ENCODE results near the gene PTPRJ.

Gene PTPRJ

GRCh38 chr11:48001438-48002021, 21.2 kb downstream of the PTPRJ start:
- no peak overlapping the region for H4K91ac ChIP-seq (ENCODE audit: low read length)
- WGBS, result 100% methylated on average over 1 of the region's 2 CpGs
- no peak overlapping the region for H3K23ac ChIP-seq (ENCODE audit: low read length in 2 of 2)
- H2BK12ac ChIP-seq (ENCODE audit: low read length in 2 of 2), result peak overlapping the region in 1 of 2 experiments; percentile 30
- DNase-seq, result peak; percentile 81
- no peak overlapping the region for H3K4ac ChIP-seq (ENCODE audit: low read depth in 1 of 2, low read length in 2 of 2)
- no peak overlapping the region for H2AFZ ChIP-seq (ENCODE audit: low read depth, low read length)
- H3K9ac ChIP-seq (ENCODE audit: low read length), result peak overlapping the region; percentile 30
- no peaks in the 10 kb centered on the region for H3K9me3 ChIP-seq (ENCODE audit: control insufficient read depth, low read length)
- H2AK5ac ChIP-seq (ENCODE audit: low read length, severe bottlenecking), result peak overlapping the region; percentile 91
- no peak overlapping the region for H3K14ac ChIP-seq (ENCODE audit: low read length in 2 of 2)
- peak overlapping the region; percentile 12 for H4K8ac ChIP-seq (ENCODE audit: low read length)
- H3K27me3 ChIP-seq (ENCODE audit: control insufficient read depth in 1 of 2, insufficient read depth in 1 of 2, low read length in 2 of 2), result no peaks in the 10 kb centered on the region
- peaks cover 56% of the 10 kb centered on the region for H3K4me1 ChIP-seq (ENCODE audit: control insufficient read depth, insufficient read depth, low read depth, low read length)
- no peak overlapping the region for H3K4me3 ChIP-seq (ENCODE audit: insufficient read depth in 1 of 2, low read depth in 1 of 2, low read length in 2 of 2)
- H3K18ac ChIP-seq (ENCODE audit: low read depth in 1 of 2, low read length in 2 of 2), result peak overlapping the region in 1 of 2 experiments; percentile 31
- H2BK5ac ChIP-seq (ENCODE audit: low read depth, low read length, poor library complexity, severe bottlenecking), result no peak overlapping the region
- no peak overlapping the region for H2BK15ac ChIP-seq (ENCODE audit: low read depth, poor library complexity, severe bottlenecking)
- no peaks in the 10 kb centered on the region for H3K79me1 ChIP-seq (replicated peaks; ENCODE audit: low read length, poor library complexity, severe bottlenecking)
- no peak overlapping the region for H3K4me2 ChIP-seq (ENCODE audit: low read length, poor library complexity, severe bottlenecking)
- H3K27ac ChIP-seq (ENCODE audit: low read length, poor library complexity, severe bottlenecking), result peak overlapping the region; percentile 88
- peaks cover 0 to 7% of the 10 kb centered on the region in 2 experiments for H3K36me3 ChIP-seq (ENCODE audit: control insufficient read depth in 1 of 2, insufficient read depth in 2 of 2, low read depth in 1 of 2, low read length in 2 of 2)
- H2BK120ac ChIP-seq (ENCODE audit: low read depth, low read length), result no peak overlapping the region

- H2BK12ac ChIP-seq (ENCODE audit: low read length in 2 of 2), result no peak overlapping the region
- no peak overlapping the region for H3K23ac ChIP-seq (ENCODE audit: low read length in 2 of 2)
- peaks cover 50% of the 10 kb centered on the region for H3K4me1 ChIP-seq (ENCODE audit: control insufficient read depth, insufficient read depth, low read depth, low read length)
- 42% methylated on average over 3 of the region's 4 CpGs for WGBS
- DNase-seq, result peak; percentile 35
- no peaks in the 10 kb centered on the region for H3K9me3 ChIP-seq (ENCODE audit: control insufficient read depth, low read length)
- H3K4me3 ChIP-seq (ENCODE audit: insufficient read depth in 1 of 2, low read depth in 1 of 2, low read length in 2 of 2), result no peak overlapping the region
- H3K18ac ChIP-seq (ENCODE audit: low read depth in 1 of 2, low read length in 2 of 2), result no peak overlapping the region
- H3K9ac ChIP-seq (ENCODE audit: low read length), result no peak overlapping the region
- H4K91ac ChIP-seq (ENCODE audit: low read length), result no peak overlapping the region
- H4K8ac ChIP-seq (ENCODE audit: low read length), result no peak overlapping the region
- H3K4ac ChIP-seq (ENCODE audit: low read depth in 1 of 2, low read length in 2 of 2), result no peak overlapping the region
- H2AK5ac ChIP-seq (ENCODE audit: low read length, severe bottlenecking), result peak overlapping the region; percentile 69
- peak overlapping the region; percentile 73 for H2BK5ac ChIP-seq (ENCODE audit: low read depth, low read length, poor library complexity, severe bottlenecking)
- no peaks in the 10 kb centered on the region for H3K27me3 ChIP-seq (ENCODE audit: control insufficient read depth in 1 of 2, insufficient read depth in 1 of 2, low read length in 2 of 2)
- no peak overlapping the region for H2AFZ ChIP-seq (ENCODE audit: low read depth, low read length)
- H3K14ac ChIP-seq (ENCODE audit: low read length in 2 of 2), result no peak overlapping the region
- no peaks in the 10 kb centered on the region for H3K79me1 ChIP-seq (replicated peaks; ENCODE audit: low read length, poor library complexity, severe bottlenecking)
- peak overlapping the region; percentile 54 for H3K27ac ChIP-seq (ENCODE audit: low read length, poor library complexity, severe bottlenecking)
- H2BK15ac ChIP-seq (ENCODE audit: low read depth, poor library complexity, severe bottlenecking), result no peak overlapping the region
- no peak overlapping the region for H2BK120ac ChIP-seq (ENCODE audit: low read depth, low read length)
- no peaks in the 10 kb centered on the region for H3K36me3 ChIP-seq (ENCODE audit: control insufficient read depth in 1 of 2, insufficient read depth in 2 of 2, low read depth in 1 of 2, low read length in 2 of 2)
- no peak overlapping the region for H3K4me2 ChIP-seq (ENCODE audit: low read length, poor library complexity, severe bottlenecking)
These were observed 22.2 kb downstream of the PTPRJ start for GRCh38 chr11:48002561-48002960.

- no peak overlapping the region for H2BK12ac ChIP-seq (ENCODE audit: low read length in 2 of 2)
- H3K4me1 ChIP-seq (ENCODE audit: control insufficient read depth, insufficient read depth, low read depth, low read length), result peaks cover 46% of the 10 kb centered on the region
- H3K27me3 ChIP-seq (ENCODE audit: control insufficient read depth in 1 of 2, insufficient read depth in 1 of 2, low read length in 2 of 2), result no peaks in the 10 kb centered on the region
- no peak overlapping the region for H3K4me2 ChIP-seq (ENCODE audit: low read length, poor library complexity, severe bottlenecking)
- no peak overlapping the region for H3K18ac ChIP-seq (ENCODE audit: low read depth in 1 of 2, low read length in 2 of 2)
- no peak overlapping the region for H3K4me3 ChIP-seq (ENCODE audit: insufficient read depth in 1 of 2, low read depth in 1 of 2, low read length in 2 of 2)
- H4K8ac ChIP-seq (ENCODE audit: low read length), result no peak overlapping the region
- no peak overlapping the region for H2AFZ ChIP-seq (ENCODE audit: low read depth, low read length)
- H3K4ac ChIP-seq (ENCODE audit: low read depth in 1 of 2, low read length in 2 of 2), result no peak overlapping the region
- no peak overlapping the region for H3K23ac ChIP-seq (ENCODE audit: low read length in 2 of 2)
- H2AK5ac ChIP-seq (ENCODE audit: low read length, severe bottlenecking), result no peak overlapping the region
- H3K27ac ChIP-seq (ENCODE audit: low read length, poor library complexity, severe bottlenecking), result no peak overlapping the region
- no peaks in the 10 kb centered on the region for H3K79me1 ChIP-seq (replicated peaks; ENCODE audit: low read length, poor library complexity, severe bottlenecking)
- H2BK15ac ChIP-seq (ENCODE audit: low read depth, poor library complexity, severe bottlenecking), result no peak overlapping the region
- H3K9me3 ChIP-seq (ENCODE audit: control insufficient read depth, low read length), result no peaks in the 10 kb centered on the region
- H2BK120ac ChIP-seq (ENCODE audit: low read depth, low read length), result no peak overlapping the region
- no peak overlapping the region for H2BK5ac ChIP-seq (ENCODE audit: low read depth, low read length, poor library complexity, severe bottlenecking)
- H3K9ac ChIP-seq (ENCODE audit: low read length), result peak overlapping the region; percentile 7
- H3K14ac ChIP-seq (ENCODE audit: low read length in 2 of 2), result no peak overlapping the region
- no peaks in the 10 kb centered on the region for H3K36me3 ChIP-seq (ENCODE audit: control insufficient read depth in 1 of 2, insufficient read depth in 2 of 2, low read depth in 1 of 2, low read length in 2 of 2)
- DNase-seq, result no peak
- 67% methylated on average over 1 of the region's 2 CpGs for WGBS
- no peak overlapping the region for H4K91ac ChIP-seq (ENCODE audit: low read length)
These were observed 23.6 kb downstream of the PTPRJ start for GRCh38 chr11:48003926-48004325.

GRCh38 chr11:48004456-48004855, 24.1 kb downstream of the PTPRJ start:
- Histone ChIP-seq H3K9ac (ENCODE audit: low read length) (peak overlapping the region; percentile 7), H3K27me3 (ENCODE audit: control insufficient read depth in 1 of 2, insufficient read depth in 1 of 2, low read length in 2 of 2) (no peaks in the 10 kb centered on the region), H4K8ac (ENCODE audit: low read length) (no peak overlapping the region), H4K91ac (ENCODE audit: low read length) (no peak overlapping the region), H2AK5ac (ENCODE audit: low read length, severe bottlenecking) (no peak overlapping the region), H3K18ac (ENCODE audit: low read depth in 1 of 2, low read length in 2 of 2) (no peak overlapping the region), H2AFZ (ENCODE audit: low read depth, low read length) (no peak overlapping the region), H3K23ac (ENCODE audit: low read length in 2 of 2) (no peak overlapping the region), H3K4me1 (ENCODE audit: control insufficient read depth, insufficient read depth, low read depth, low read length) (peaks cover 44% of the 10 kb centered on the region), H3K4ac (ENCODE audit: low read depth in 1 of 2, low read length in 2 of 2) (no peak overlapping the region), H2BK5ac (ENCODE audit: low read depth, low read length, poor library complexity, severe bottlenecking) (no peak overlapping the region), H3K4me3 (ENCODE audit: insufficient read depth in 1 of 2, low read depth in 1 of 2, low read length in 2 of 2) (no peak overlapping the region), H3K4me2 (ENCODE audit: low read length, poor library complexity, severe bottlenecking) (no peak overlapping the region), H3K14ac (ENCODE audit: low read length in 2 of 2) (no peak overlapping the region), H3K36me3 (ENCODE audit: control insufficient read depth in 1 of 2, insufficient read depth in 2 of 2, low read depth in 1 of 2, low read length in 2 of 2) (peaks cover 0 to 3% of the 10 kb centered on the region in 2 experiments), H2BK15ac (ENCODE audit: low read depth, poor library complexity, severe bottlenecking) (no peak overlapping the region), H3K9me3 (ENCODE audit: control insufficient read depth, low read length) (no peaks in the 10 kb centered on the region), H3K79me1 (replicated peaks; ENCODE audit: low read length, poor library complexity, severe bottlenecking) (no peaks in the 10 kb centered on the region), H2BK120ac (ENCODE audit: low read depth, low read length) (no peak overlapping the region), H2BK12ac (ENCODE audit: low read length in 2 of 2) (peak overlapping the region in 1 of 2 experiments; percentile 62), H3K27ac (ENCODE audit: low read length, poor library complexity, severe bottlenecking) (no peak overlapping the region)
- no peak for DNase-seq
- WGBS, result 100% methylated on average over 1 of the region's 2 CpGs
